Upper lobe of left lung (tissue), 4 donors: ENCODE measurements around the gene MESP2.

Experiments
- CTCF ChIP-seq, 6 experiments: fragments of 450-650 bp in 4 of 6; fragments of 200-600 bp in 2 of 6; sonication (generic) in 2 of 6; IDR thresholded peaks; one replicate each; pipeline ENCODE4 v1.5.1; 2016 to 2019; ENCODE audit warnings: antibody characterized with exemption in 6 of 6
- POLR2A ChIP-seq, 4 donors: fragments of 450-650 bp; IDR thresholded peaks; one replicate each; pipeline ENCODE4 v1.5.1; 2016 to 2017; ENCODE audit warnings: antibody characterized with exemption in 4 of 4, mild to moderate bottlenecking in 2 of 4

GRCh38 chr15:89812011-89812846, 36.1 kb downstream of the MESP2 start:
- peak in 1 of 4 donors; percentile 65 for TF ChIP-seq POLR2A (IDR thresholded peaks at IDR 0.05)
- no peak for TF ChIP-seq CTCF (IDR thresholded peaks at IDR 0.05)
